Measurements from ENCODE around the gene OGFR.
A peak's percentile ranks its signal among the peaks of the same experiment; 100 is the strongest.

Gene OGFR

DNA sequence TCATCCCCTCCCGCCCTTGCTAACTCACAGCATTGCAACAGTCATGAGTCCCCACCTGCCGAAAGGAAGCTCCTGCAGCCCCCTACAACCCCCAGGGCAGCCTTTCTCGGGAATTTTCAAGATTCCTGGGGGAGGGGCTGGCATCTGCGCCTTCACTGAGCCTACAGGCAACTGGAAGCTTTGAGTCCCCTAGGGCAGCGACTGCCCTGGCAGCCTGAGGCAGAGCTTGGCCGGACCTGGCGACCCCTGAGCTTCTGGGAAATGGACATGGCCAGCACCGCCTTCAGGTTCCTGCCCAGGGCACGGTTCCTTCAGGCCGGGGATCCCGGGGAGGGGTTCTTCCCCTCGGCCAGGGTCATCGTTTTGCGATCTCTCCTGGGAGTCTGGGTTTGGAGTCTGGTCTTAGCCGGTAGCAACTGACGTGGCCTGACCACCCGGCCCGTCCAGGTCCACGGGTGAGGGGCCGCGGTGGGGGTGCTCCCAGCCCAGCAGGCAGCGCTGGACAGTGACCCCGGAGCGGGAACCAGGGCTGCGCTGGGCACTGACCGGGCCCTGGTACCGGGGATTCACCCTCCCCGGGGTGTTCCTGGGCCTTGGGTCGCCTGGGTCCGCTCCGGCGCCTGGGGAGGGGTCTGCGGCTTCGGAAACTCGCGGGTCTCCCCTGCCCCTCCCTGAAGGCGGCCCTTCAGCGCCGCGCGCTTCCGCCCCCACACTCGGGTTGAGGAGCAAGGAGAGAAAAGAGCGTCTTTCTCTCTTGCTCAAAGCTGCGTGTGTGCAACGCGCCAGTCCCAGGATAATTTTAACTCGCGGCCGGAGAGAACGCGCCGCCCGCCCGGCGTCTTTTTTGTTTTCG is 11.6 kb downstream of the OGFR start:
- no peak for DNase-seq (ENCODE audit: low read depth)

GRCh38 chr20:62816884-62817873 is 12.5 kb downstream of the OGFR start, which contains the start of gene COL9A3:
TSS of gene COL9A3 (plus strand) at chr20:62817050. CDS start at chr20:62817065, 15 bp downstream.
- no peak for DNase-seq (ENCODE audit: low read depth)

GRCh38 chr20:62817975-62818591 is 13.4 kb downstream of the OGFR start:
- no peak for DNase-seq (ENCODE audit: low read depth)

- DNase-seq (ENCODE audit: low read depth) = no peak
Observed at GRCh38 chr20:62818592-62819493, 14.2 kb downstream of the OGFR start.

DNA sequence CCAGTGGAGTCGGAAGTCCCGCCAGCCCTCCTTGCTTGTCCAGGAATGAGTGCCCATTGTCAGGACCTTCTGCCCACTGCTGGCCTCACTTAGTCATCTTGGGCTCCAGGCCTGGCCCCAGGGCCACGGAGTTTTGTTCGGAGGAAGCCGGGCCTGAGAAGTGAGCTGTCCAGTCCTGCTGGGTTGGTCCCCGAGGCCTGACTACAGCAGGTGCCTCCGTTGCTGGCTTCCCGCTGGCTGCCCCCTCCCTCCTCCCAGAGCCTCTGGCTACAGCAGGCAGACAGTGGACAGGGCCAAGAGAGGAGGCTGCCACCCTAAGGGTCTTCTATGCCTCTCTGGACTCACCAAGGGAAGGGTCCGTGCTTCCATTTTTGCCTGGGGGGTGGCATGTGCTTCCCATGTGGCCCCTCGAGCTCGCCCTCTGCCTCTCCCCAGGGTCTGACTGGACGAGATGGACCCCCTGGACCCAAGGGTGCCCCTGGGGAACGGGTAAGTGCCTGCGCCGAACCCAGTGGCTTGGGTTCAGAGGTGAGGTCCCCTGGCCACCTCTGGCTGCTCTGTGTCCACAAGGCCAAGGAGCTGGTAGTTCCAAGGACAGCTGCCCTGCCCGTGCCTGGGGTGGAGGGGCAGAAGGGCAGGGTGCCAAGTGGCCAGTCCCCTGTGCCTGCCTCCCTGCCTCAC is 15.0 kb downstream of the OGFR start:
- no peak for DNase-seq (ENCODE audit: low read depth)

DNA sequence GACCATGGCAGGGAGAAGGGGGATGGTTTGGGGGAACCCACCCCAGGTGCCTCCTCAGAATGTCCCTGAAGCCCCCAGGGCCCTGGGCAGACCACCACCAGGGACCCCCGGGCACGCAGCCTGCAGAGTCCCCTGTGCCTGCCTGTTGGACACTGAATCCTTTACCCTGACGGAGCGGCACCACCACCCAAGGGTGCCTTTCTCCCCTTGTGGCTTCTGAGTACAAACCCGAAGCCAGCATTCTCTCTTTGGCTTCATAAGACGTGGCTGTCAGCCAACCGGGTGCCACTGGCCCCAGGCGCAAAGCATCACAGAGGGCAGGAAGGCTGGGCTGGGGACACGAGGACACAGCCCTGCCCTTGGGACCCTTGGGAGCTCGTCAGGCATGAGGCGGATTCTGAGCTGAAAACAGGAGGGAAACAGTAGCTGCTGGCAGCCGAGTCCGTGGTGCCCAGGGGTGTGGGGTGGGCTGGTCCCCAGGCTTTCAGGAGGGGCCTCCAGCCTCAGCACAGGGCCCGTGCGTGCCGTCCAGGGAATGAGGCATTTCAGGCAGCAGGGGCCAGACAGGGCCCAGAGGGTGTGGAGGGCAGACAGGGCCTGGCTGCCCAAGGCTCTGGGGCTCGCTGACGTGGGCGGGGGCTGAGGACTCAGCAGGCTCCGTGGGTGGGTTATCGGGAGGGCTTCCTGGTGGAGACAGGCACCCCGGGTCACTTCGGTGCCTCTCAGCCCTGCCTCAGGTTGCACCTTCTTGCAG is 15.8 kb downstream of the OGFR start:
- DNase-seq (ENCODE audit: low read depth) = no peak

- no peak for DNase-seq (ENCODE audit: low read depth)
Observed at GRCh38 chr20:62820962-62821725, 16.5 kb downstream of the OGFR start.

GRCh38 chr20:62821726-62822210 is 17.1 kb downstream of the OGFR start:
- no peak for DNase-seq (ENCODE audit: low read depth)

- no peak for DNase-seq (ENCODE audit: low read depth)
Observed at GRCh38 chr20:62822239-62822787, 17.7 kb downstream of the OGFR start.

- DNase-seq (ENCODE audit: low read depth) = no peak
Observed at GRCh38 chr20:62822788-62823651, 18.4 kb downstream of the OGFR start.

- no peak for DNase-seq (ENCODE audit: low read depth)
Observed at GRCh38 chr20:62823688-62824475, 19.2 kb downstream of the OGFR start.

- peak; percentile 26 for DNase-seq (ENCODE audit: low read depth)
Observed at GRCh38 chr20:62824476-62825332, 20.1 kb downstream of the OGFR start.

- DNase-seq (ENCODE audit: low read depth) = no peak
Observed at GRCh38 chr20:62825333-62825985, 20.8 kb downstream of the OGFR start.

DNA sequence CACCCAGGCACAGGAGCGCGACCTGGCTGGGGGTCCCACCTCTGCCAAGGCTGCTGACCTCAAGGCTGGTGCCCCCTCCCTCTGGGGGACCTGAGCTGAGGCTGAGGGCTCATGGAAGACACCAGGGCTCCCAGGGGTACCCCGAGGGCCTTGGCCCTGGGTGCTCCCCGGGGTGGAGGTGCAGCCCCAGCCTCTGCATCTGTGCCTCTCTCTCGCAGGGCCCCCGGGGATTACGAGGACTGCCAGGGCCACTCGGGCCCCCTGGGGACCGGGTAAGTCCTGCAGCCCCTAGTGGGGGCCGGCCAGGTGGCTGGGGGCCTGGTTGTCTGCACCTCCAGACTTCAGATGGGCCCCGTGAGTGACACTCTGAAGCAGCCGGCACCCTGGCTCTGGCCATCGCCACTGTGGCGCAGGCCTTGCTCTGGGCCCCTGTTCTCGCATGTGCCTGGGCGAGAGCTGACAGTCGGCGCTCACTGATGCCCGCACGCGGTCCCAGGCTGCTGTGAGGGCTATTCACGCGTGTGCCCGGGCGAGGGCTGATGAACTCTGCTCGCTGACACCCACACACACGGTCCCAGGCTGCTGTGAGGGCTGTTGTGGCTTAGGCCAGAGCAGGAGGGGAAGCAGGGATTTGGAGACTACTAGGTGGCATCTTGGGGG is 21.5 kb downstream of the OGFR start:
- DNase-seq (ENCODE audit: low read depth) = no peak
